ENCODE measurements around the gene MAD2L1BP. TPM values are rescaled to one million over a fixed set of nuclear protein-coding genes. Genes with fewer than 3 reads are reported as not detected.
A peak's percentile ranks its signal among the peaks of the same experiment; 100 is the strongest.

The MAD2L1BP gene
- total RNA-seq, 1 experiment from 2014 or later, result 30.1 TPM

DNA sequence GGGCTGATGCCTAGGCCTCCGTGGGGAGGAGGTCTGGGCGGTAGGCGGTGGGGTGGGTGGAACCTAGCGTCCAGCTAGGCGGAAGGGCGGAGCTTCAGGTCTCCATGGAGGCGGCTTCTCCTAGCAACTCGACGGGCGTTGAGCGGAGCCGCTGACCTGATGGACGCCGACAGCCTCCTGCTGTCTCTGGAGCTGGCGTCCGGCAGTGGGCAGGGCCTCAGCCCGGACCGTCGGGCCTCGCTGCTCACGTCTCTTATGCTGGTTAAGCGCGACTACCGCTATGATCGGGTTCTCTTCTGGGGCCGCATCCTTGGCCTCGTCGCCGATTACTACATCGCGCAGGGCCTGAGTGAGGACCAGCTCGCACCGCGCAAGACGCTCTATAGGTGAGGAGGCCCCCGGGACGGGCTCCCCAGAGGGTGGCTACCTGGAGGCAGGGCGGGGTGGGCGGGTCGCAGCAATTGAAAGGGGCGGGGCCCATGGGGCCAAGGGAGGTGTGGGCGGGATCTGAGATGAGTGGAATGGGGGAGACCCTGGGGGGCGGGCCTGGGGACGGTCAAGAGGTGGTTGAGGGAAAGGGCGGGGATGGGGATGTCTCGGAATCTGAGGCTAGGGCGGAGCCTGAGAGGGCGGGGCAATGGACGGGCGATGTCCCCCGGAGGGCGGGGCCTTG is 9.4 kb downstream of the MAD2L1BP start, which contains the start of gene RSPH9:
Gene RSPH9, plus strand, starts transcription at position 97 of the 673 bp plus-strand sequence. Its CDS starts 63 bp downstream, at position 160.
- H3K4me1 Mint-ChIP-seq, result peaks cover 15% of the 10 kb centered on the region
- peaks cover 3% of the 10 kb centered on the region; the same call in 1 of the 2 replicates for H3K27me3 Mint-ChIP-seq (ENCODE audit: low read depth)
- H3K4me3 Mint-ChIP-seq, result peak within 1 kb of the TSS; percentile 76
- no peaks in the 10 kb centered on the region for H3K9me3 Mint-ChIP-seq
- CTCF ChIA-PET, result interaction anchor here (0.8 to 2.6 kb wide), 16 partner anchors 9 to 434 kb away, joined by 3 to 45 read pairs (median 6); partner anchors contain the start of genes GTPBP2, MAD2L1BP and VEGFA
- DNase-seq (ENCODE audit: low spot score) (peak; percentile 99), ATAC-seq (peak; percentile 94)
- H3K27ac Mint-ChIP-seq, result peak within 1 kb of the TSS; percentile 99
- POLR2A ChIA-PET, result interaction anchor here (0.5 to 2.5 kb wide), 7 partner anchors 9 to 357 kb away, joined by 3 to 32 read pairs (median 4); partner anchors contain the start of genes GTPBP2 and MAD2L1BP
- peaks cover 14% of the 10 kb centered on the region for H3K36me3 Mint-ChIP-seq
- TF ChIP-seq TCF7 (CRISPR knock-in tag; IDR thresholded peaks at IDR 0.05; ENCODE audit: low read depth) (no peak), SP1 (CRISPR knock-in tag; conservative IDR thresholded peaks at IDR 0.05) (peak; percentile 17; the same call in 1 of the 2 replicates), CBFB (CRISPR knock-in tag; IDR thresholded peaks at IDR 0.05; ENCODE audit: low read depth) (no peak), GTF2I (CRISPR knock-in tag; conservative IDR thresholded peaks at IDR 0.05) (no peak), ZNF232 (CRISPR knock-in tag; IDR thresholded peaks at IDR 0.05) (no peak), ZNF423 (CRISPR knock-in tag; IDR thresholded peaks at IDR 0.05) (peak; percentile 31; the same call in 1 of the 2 replicates)
- TF ChIP-seq, protein P1, sequence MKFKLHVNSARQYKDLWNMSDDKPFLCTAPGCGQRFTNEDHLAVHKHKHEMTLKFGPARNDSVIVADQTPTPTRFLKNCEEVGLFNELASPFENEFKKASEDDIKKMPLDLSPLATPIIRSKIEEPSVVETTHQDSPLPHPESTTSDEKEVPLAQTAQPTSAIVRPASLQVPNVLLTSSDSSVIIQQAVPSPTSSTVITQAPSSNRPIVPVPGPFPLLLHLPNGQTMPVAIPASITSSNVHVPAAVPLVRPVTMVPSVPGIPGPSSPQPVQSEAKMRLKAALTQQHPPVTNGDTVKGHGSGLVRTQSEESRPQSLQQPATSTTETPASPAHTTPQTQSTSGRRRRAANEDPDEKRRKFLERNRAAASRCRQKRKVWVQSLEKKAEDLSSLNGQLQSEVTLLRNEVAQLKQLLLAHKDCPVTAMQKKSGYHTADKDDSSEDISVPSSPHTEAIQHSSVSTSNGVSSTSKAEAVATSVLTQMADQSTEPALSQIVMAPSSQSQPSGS (CRISPR knock-in tag; IDR thresholded peaks at IDR 0.05; ENCODE audit: borderline replicate concordance, low read depth), result no peak

DNA sequence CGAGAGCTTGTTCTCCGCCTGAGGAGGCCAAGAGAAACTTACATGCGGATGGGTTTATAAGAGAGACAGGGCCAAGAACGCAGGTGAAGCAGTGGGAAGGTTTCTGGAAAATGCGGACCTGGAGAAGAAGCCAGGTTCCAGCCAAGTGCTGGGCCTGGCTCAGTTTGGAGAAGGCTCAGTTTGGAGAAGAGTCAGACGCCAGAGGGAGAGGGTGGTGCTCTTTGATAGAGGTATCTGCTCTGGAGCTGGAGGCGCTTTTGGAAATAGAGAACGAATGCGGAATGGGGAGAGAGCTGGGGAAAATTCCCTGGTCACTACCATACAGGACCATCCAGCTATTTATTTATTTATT is 9.9 kb downstream of the MAD2L1BP start:
- H3K4me3 Mint-ChIP-seq, result peak overlapping the region; percentile 76

More for the DNA sequence above, 9.9 kb downstream of the MAD2L1BP start:
- H3K27ac Mint-ChIP-seq, result peak overlapping the region; percentile 99
- CTCF ChIA-PET, result interaction anchor here (0.8 to 2.6 kb wide), 16 partner anchors 9 to 433 kb away, joined by 3 to 45 read pairs (median 6); partner anchors contain the start of genes GTPBP2, MAD2L1BP and VEGFA
- TF ChIP-seq, protein P2, sequence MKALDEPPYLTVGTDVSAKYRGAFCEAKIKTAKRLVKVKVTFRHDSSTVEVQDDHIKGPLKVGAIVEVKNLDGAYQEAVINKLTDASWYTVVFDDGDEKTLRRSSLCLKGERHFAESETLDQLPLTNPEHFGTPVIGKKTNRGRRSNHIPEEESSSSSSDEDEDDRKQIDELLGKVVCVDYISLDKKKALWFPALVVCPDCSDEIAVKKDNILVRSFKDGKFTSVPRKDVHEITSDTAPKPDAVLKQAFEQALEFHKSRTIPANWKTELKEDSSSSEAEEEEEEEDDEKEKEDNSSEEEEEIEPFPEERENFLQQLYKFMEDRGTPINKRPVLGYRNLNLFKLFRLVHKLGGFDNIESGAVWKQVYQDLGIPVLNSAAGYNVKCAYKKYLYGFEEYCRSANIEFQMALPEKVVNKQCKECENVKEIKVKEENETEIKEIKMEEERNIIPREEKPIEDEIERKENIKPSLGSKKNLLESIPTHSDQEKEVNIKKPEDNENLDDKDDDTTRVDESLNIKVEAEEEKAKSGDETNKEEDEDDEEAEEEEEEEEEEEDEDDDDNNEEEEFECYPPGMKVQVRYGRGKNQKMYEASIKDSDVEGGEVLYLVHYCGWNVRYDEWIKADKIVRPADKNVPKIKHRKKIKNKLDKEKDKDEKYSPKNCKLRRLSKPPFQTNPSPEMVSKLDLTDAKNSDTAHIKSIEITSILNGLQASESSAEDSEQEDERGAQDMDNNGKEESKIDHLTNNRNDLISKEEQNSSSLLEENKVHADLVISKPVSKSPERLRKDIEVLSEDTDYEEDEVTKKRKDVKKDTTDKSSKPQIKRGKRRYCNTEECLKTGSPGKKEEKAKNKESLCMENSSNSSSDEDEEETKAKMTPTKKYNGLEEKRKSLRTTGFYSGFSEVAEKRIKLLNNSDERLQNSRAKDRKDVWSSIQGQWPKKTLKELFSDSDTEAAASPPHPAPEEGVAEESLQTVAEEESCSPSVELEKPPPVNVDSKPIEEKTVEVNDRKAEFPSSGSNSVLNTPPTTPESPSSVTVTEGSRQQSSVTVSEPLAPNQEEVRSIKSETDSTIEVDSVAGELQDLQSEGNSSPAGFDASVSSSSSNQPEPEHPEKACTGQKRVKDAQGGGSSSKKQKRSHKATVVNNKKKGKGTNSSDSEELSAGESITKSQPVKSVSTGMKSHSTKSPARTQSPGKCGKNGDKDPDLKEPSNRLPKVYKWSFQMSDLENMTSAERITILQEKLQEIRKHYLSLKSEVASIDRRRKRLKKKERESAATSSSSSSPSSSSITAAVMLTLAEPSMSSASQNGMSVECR (CRISPR knock-in tag; IDR thresholded peaks at IDR 0.05; ENCODE audit: borderline replicate concordance), result no peak
- TF ChIP-seq KAT7 (CRISPR knock-in tag; IDR thresholded peaks at IDR 0.05; ENCODE audit: borderline replicate concordance), result no peak
- TF ChIP-seq, protein P3, sequence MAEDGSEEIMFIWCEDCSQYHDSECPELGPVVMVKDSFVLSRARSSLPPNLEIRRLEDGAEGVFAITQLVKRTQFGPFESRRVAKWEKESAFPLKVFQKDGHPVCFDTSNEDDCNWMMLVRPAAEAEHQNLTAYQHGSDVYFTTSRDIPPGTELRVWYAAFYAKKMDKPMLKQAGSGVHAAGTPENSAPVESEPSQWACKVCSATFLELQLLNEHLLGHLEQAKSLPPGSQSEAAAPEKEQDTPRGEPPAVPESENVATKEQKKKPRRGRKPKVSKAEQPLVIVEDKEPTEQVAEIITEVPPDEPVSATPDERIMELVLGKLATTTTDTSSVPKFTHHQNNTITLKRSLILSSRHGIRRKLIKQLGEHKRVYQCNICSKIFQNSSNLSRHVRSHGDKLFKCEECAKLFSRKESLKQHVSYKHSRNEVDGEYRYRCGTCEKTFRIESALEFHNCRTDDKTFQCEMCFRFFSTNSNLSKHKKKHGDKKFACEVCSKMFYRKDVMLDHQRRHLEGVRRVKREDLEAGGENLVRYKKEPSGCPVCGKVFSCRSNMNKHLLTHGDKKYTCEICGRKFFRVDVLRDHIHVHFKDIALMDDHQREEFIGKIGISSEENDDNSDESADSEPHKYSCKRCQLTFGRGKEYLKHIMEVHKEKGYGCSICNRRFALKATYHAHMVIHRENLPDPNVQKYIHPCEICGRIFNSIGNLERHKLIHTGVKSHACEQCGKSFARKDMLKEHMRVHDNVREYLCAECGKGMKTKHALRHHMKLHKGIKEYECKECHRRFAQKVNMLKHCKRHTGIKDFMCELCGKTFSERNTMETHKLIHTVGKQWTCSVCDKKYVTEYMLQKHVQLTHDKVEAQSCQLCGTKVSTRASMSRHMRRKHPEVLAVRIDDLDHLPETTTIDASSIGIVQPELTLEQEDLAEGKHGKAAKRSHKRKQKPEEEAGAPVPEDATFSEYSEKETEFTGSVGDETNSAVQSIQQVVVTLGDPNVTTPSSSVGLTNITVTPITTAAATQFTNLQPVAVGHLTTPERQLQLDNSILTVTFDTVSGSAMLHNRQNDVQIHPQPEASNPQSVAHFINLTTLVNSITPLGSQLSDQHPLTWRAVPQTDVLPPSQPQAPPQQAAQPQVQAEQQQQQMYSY (CRISPR knock-in tag; IDR thresholded peaks at IDR 0.05), result peak; percentile 63
- TF ChIP-seq, protein P4, sequence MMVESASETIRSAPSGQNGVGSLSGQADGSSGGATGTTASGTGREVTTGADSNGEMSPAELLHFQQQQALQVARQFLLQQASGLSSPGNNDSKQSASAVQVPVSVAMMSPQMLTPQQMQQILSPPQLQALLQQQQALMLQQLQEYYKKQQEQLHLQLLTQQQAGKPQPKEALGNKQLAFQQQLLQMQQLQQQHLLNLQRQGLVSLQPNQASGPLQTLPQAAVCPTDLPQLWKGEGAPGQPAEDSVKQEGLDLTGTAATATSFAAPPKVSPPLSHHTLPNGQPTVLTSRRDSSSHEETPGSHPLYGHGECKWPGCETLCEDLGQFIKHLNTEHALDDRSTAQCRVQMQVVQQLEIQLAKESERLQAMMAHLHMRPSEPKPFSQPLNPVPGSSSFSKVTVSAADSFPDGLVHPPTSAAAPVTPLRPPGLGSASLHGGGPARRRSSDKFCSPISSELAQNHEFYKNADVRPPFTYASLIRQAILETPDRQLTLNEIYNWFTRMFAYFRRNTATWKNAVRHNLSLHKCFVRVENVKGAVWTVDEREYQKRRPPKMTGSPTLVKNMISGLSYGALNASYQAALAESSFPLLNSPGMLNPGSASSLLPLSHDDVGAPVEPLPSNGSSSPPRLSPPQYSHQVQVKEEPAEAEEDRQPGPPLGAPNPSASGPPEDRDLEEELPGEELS (CRISPR knock-in tag; IDR thresholded peaks at IDR 0.05), result 0 out of 2 replicates have a peak, but pooled peaks have one; percentile 24
- peaks cover 9% of the 10 kb centered on the region for H3K36me3 Mint-ChIP-seq
- H3K9me3 Mint-ChIP-seq, result no peaks in the 10 kb centered on the region
- peak; percentile 1; the same call in 1 of the 2 replicates for ATAC-seq
- H3K4me1 Mint-ChIP-seq, result peaks cover 15% of the 10 kb centered on the region
- peaks cover 3% of the 10 kb centered on the region; the same call in 1 of the 2 replicates for H3K27me3 Mint-ChIP-seq (ENCODE audit: low read depth)
- DNase-seq (ENCODE audit: low spot score), result no peak
- POLR2A ChIA-PET, result interaction anchor here (0.5 to 2.5 kb wide), 6 partner anchors 10 to 357 kb away, joined by 3 to 32 read pairs (median 4); partner anchors contain the start of genes GTPBP2 and MAD2L1BP

Data from WTC11 (cell line).